Astrocyte of the cerebellum (primary cell): ENCODE data around the gene PEX7.

Source experiments
- DNase-seq: peaks from one replicate; pipeline ENCODE4 v3.0.0-alpha.2; 2011; ENCODE audit warnings: low read depth
- H3K4me3 ChIP-seq: 2 replicates; pipeline ENCODE4 v1.5.1; 2011; ENCODE audit warnings: mild to moderate bottlenecking, low read depth, low read length, moderate library complexity
- CTCF ChIP-seq: IDR thresholded peaks from 2 replicates; pipeline ENCODE4 v1.5.1; 2012; ENCODE audit warnings: low read length, low read depth, moderate library complexity, mild to moderate bottlenecking; ENCODE audit errors: missing control alignments
- in situ Hi-C: cut with HindIII; loops from 2 replicates; pipeline ENCODE4 v1.10.0; 2017; ENCODE audit warnings: low sequenced_read_pairs

The PEX7 gene

GRCh38 chr6:136962661-136963060, 140.3 kb downstream of the PEX7 start:
- DNase-seq: no peak
- in situ Hi-C loops: no loop called here
- no peak overlapping the region for H3K4me3 ChIP-seq
- TF ChIP-seq CTCF: no peak

- in situ Hi-C loops: no loop called here
- no peak for DNase-seq
- no peak for TF ChIP-seq CTCF
Measured at GRCh38 chr6:136963259-136963658, 140.9 kb downstream of the PEX7 start.

More at GRCh38 chr6:136963259-136963658, 140.9 kb downstream of the PEX7 start:
- H3K4me3 ChIP-seq: no peak overlapping the region
